ENCODE measurements around the gene PRRG2.

PRRG2 gene

GRCh38 chr19:49557641-49558325 lies 23.3 kb upstream of the PRRG2 start:
- DNase-seq (ENCODE audit: low spot score), result no peak

GRCh38 chr19:49558591-49558990 lies 22.5 kb upstream of the PRRG2 start:
- no peak for DNase-seq (ENCODE audit: low spot score)

DNA sequence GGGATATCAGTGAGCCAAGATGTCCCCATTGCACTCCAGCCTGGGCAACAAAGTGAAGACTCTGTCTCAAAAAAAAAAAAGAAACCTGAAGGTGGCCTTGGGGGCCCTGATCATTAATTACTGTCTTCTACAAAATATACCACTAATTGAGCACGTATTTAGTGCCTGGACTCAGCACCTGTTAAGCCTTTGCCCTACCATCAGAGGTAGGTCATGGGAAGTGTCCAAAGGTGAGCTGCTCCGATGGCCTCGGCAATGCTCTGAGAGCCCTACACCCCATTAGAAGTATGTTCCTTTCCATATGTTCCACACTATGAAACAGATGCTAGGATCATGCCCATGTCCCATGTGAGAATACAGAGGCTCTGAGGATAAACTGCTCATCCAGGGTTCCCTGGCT lies 21.7 kb upstream of the PRRG2 start:
- no peak for DNase-seq (ENCODE audit: low spot score)

- DNase-seq (ENCODE audit: low spot score), result no peak
Observed at GRCh38 chr19:49559928-49560327, 21.2 kb upstream of the PRRG2 start.

DNA sequence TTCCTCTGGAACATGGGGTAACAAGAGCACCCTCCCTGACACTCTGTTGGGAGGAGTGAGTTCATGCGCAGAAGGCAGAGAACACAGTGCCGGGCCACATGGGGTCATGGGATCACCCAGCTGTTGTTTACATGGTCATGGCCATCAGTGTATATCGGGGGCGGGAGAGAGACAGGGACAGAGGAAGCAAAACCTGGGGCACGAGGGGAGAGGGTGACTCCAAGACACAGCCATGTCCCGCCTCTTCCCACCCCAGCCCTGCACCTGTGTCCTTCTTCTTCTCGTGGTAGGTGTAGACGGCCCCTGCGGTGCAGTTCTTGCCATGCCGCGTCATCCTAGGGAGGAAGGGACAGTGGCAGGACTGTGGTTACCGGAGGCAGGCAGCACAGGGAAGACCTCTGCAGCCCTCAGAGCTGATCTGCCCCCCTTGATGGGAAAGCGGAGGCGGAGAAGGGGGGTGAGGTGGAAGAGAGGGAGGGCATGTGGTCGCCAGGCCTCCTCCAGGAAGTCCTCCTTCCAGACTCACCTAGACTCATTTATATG lies 20.7 kb upstream of the PRRG2 start:
- no peak for DNase-seq (ENCODE audit: low spot score)

DNA sequence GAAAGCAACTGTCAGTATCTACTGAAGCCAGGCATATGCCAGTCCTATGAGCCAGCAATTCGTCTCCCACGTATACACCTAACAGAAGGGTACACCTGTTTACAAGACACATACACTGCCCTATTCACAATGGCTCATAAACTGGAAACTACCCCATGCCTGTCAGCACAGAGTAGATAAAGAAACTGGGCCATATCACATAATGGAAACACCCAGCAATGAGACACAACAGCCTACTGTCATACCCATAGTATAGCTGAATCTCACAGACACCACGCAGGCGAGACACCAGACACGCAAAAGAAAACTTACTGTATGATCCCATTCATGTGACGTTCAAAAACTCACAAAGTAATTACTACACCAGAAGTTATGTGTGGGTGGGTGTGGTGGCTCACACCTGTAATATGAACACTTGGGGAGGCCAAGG lies 16.5 kb upstream of the PRRG2 start:
- no peak for DNase-seq (ENCODE audit: low spot score)

- DNase-seq (ENCODE audit: low spot score), result no peak
Observed at GRCh38 chr19:49565261-49565660, 15.9 kb upstream of the PRRG2 start.

- DNase-seq (ENCODE audit: low spot score), result no peak
Observed at GRCh38 chr19:49566302-49566701, 14.8 kb upstream of the PRRG2 start.

- no peak for DNase-seq (ENCODE audit: low spot score)
Observed at GRCh38 chr19:49567861-49568441, 13.2 kb upstream of the PRRG2 start.

DNA sequence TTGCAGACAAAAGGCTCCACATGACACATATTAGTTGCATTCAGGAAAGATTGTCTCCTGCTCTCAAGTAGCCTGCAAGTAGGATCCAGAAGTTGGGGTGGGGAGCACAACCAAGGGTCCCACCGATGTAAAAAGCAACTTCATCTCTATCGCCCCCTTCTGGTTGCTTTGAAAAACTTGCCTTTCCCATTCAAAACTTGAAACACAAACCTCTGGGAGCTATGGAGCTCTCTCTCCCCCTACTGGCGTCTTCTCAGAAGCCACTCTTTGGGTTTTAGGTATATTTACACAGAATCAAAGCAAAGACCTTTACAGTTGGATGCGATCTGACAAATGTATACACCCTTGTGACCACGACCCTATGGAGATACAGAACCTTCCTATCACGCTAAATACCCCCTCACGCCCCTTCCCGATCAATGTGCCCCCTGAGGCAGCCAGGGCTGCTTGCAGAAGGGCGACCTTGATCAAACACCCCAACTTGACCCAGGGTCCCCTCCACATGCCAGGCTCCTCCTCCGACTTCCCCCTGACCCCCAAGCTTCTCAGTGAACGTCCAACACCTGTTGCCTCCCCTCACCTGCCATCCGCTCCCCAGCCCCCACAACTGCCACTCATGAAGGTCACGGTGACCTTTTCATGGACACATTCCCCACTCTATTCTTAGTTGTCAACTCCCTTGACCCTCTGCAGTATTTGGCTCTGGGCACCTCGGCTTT lies 10.8 kb upstream of the PRRG2 start:
- peak; percentile 91 for DNase-seq (ENCODE audit: low spot score)

GRCh38 chr19:49570997-49571676 lies 10.0 kb upstream of the PRRG2 start:
- DNase-seq (ENCODE audit: low spot score), result peak; percentile 39

DNA sequence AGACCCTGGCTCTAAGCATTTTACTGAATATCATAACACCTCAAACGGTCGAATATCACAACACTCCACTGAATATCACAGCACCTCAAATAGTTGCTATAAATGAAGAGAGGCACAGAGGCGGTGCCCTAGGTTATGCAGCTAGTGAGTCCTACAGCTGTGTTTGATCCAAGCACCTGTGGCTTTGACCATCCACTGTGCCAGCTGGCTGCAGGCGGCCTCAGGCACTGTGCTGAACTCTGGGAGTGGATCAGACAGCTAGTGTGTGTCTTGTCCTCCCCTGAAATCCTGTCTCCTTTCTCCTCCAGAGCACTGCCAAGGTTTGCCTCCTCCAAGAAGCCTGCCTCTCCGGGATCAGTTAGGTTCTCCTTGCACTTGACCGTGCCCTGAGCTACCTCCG lies 8.1 kb upstream of the PRRG2 start:
- DNase-seq (ENCODE audit: low spot score), result no peak

DNA sequence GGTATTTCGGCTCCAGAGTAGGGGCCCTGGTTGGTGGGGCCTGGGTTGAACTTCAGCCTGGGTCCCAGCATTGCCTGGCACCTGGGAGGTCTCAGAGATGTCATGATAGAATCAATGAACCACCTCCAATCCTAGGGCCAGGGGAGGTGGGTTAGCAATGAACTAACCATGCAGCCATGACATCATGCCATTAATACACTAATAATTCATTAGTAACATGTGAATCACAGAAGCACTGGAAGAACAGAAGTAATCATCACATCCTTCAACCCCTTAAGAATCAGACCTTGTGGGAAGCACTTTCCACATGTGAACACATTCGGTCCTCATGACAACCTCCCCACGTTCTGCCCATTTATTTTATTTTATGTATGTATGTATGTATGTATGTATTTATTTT lies 7.7 kb upstream of the PRRG2 start:
- no peak for DNase-seq (ENCODE audit: low spot score)

DNA sequence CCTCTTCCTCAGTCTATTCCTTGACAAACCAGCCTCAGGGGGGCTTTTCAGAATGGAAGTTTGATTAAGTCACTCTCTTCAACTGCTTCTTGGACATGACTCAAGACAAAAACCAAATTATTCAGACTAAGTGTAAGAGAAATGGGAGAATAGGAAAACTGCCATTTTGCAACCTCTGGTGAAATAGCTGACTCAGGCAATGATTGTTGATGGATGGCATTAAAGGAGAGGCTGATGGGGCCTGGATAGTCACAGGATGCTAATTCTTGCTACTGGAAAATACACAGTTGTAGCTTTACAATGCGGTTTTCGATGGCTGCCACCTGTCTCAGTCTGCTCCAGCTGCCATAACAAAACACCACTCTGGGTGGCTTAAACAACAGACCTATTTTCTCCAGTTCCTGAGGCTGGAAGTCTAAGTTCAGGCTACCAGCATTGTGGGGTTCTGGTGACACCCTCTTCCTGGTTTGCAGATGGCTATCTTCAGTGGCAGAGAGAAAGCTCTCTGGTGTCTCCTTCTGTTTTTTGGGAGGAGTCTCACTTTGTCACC lies 6.8 kb upstream of the PRRG2 start:
- DNase-seq (ENCODE audit: low spot score), result no peak

- no peak for DNase-seq (ENCODE audit: low spot score)
Observed at GRCh38 chr19:49579193-49579592, 1.9 kb upstream of the PRRG2 start.

- DNase-seq (ENCODE audit: low spot score), result no peak
Observed at GRCh38 chr19:49579947-49580263, 1.2 kb upstream of the PRRG2 start.

DNA sequence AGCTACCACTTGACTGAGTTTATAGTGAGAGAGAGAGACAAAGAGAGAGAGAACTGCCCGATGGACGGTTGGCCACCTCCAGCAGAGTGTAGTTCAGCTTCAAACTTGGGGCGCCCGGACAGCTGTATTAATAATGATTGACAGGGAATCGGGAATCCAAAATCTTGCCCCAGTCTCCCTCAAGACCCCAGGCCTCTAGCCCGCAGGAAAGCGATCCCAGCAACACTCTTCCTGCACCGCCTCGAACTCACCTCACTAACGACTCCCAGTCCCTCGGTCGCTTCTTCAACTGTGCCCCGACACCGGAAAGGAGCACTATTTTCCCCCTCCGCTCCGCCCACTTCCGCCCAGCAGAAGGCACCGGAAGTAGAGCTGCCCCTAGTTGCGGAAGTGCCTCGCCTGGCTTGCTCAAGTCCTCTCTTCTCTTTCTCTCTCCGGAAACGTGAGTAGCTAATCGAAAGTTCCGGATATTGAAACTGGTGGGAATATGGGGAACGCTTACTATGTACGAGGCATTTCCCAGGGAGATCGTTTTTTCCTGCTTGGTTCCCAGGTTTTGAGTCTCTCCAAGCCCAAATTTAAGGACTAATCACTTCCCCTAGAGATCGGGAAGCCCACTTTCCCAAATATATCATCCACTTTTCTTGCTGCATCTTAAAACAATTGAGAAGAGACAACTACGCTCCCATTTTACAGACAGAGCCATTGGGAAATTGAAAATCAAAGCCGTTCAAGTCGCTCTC lies 681 bp upstream of the PRRG2 start, which contains the start of gene NOSIP:
NOSIP (minus strand) TSS at position 293 of the 743 bp plus-strand sequence. CDS start 19,865 bp downstream, outside the sequence.
- DNase-seq (ENCODE audit: low spot score), result peak; percentile 90

GRCh38 chr19:49583239-49583638 lies 2.1 kb downstream of the PRRG2 start:
- no peak for DNase-seq (ENCODE audit: low spot score)

DNA sequence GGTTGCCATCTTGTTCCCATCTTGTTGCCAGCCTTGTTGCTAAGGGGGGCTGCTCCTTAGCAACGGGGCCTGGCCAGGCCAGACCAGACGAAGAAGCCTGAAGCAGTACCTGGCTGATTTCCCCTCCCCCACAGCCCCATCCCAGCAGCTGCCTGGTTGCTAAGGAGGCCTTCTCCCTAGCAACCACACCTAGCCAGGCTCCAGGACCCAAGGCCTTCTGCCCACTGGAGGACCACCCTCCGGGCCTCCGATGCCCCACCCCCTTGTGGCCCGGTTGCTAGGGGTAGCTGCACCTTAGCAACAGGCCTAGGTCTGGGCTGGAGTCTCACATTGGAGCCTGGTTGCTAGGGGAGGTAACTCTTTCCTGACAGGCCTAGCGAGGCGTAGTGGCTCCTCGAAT lies 3.9 kb downstream of the PRRG2 start:
- DNase-seq (ENCODE audit: low spot score), result peak; percentile 50

DNA sequence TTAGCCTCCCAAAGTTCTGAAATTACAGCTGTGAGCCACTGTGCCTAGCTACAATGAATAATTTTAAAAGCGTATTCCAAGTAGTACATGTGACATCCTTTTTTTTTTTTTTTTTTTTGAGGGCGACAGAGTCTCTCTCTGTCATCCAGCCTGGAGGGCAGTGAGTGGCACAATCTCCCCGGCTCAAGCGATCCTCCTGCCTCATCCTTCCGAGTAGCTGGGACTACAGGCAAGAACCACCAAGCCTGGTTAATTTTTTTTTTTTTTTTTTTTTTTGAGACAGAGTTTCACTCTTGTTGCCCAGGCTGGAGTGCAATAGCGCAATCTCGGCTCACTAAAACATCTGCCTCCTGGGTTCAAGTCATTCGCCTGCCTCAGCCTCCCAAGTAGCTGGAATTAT lies 6.1 kb downstream of the PRRG2 start:
- no peak for DNase-seq (ENCODE audit: low spot score)

DNA sequence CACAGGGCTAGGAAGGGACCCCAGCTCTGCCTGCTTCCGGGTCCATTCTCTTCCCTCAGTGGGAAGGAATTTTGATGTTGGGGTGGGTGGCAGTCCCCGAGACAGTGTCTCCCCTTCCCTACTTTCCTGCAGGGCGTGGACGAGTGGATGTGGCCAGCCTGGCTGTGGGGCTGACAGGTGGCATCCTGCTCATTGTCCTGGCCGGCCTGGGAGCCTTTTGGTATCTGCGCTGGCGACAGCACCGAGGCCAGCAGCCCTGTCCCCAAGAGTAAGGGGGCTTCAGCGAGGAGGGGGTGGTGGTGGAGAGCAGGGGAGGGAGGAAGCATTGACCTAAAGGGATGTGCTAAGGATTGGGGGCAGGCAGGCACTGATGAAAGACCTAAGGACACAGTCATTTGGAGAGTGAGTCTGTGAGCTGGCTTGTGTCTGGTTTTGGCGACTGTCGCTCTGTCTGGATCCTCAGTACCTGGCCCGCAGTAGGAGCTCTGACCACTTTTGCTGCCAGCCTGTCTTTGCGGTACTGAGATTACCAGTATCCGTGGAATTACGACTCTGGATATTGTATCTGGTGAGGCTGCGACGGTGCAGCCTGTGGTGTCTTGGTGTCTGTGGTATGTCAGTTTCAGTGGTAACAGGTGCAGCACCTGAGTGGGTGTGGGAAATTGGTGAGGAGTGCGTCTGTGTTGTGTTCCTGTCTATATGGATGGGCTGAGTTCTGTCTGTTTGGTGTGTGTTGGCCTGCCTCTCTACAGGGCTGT lies 7.4 kb downstream of the PRRG2 start:
- no peak for DNase-seq (ENCODE audit: low spot score)
